Stomach (tissue), 9 donors: ENCODE results near the gene C6orf89. TPM values are rescaled to one million over a fixed set of nuclear protein-coding genes. Genes with fewer than 3 reads are reported as not detected.
"Not testable (repeated sequence)": the region's sequence is repeated elsewhere in the genome, so short reads cannot be mapped to it uniquely, and the experiment has no call there.

Experiments
- DNase-seq, 2 donors: peaks; one replicate each; pipeline versions ENCODE4 v3.0.0 to v3.0.0-alpha.2; 2013 to 2019
- H3K27ac ChIP-seq, 5 donors: fragments of 200-600 bp in 4 of 5; sonication (generic) in 4 of 5; one replicate each; pipeline ENCODE4 v1.5.1; 2013 to 2019; ENCODE audit warnings: mild to moderate bottlenecking in 1 of 5, moderate library complexity in 1 of 5
- H3K27me3 ChIP-seq, 3 donors: fragments of 200-600 bp; sonication (generic); one replicate each; pipeline ENCODE4 v1.5.1; 2017 to 2019; ENCODE audit warnings: mixed run types in 1 of 3
- H3K36me3 ChIP-seq, 4 donors: fragments of 200-600 bp; sonication (generic); 1 replicate in 3 of 4; 2 replicates in 1 of 4; pipeline ENCODE4 v1.5.1; 2016 to 2019
- H3K4me1 ChIP-seq, 4 donors: fragments of 200-600 bp; sonication (generic); one replicate each; pipeline ENCODE4 v1.5.1; 2016 to 2019
- H3K4me3 ChIP-seq, 4 donors: fragments of 200-600 bp; sonication (generic) in 3 of 4; one replicate each; pipeline ENCODE4 v1.5.1; 2016 to 2019; ENCODE audit warnings: mild to moderate bottlenecking in 1 of 4
- H3K9me3 ChIP-seq, 4 donors: fragments of 200-600 bp; sonication (generic); one replicate each; pipeline ENCODE4 v1.5.1; 2016 to 2019
- CTCF ChIP-seq, 7 experiments: fragments of 450-650 bp in 4 of 7; fragments of 200-600 bp in 3 of 7; sonication (generic) in 3 of 7; IDR thresholded peaks; one replicate each; pipeline ENCODE4 v1.5.1; 2016 to 2019; ENCODE audit warnings: antibody characterized with exemption in 7 of 7, control low read depth in 2 of 7, mild to moderate bottlenecking in 1 of 7
- EP300 ChIP-seq: sonication (generic); formaldehyde crosslinking; IDR thresholded peaks from one replicate; pipeline ENCODE4 v1.6.1; 2017; ENCODE audit warnings: antibody characterized with exemption
- POLR2A ChIP-seq, 4 donors: fragments of 450-650 bp; IDR thresholded peaks; one replicate each; pipeline ENCODE4 v1.6.1; 2016; ENCODE audit warnings: antibody characterized with exemption in 4 of 4, control low read depth in 2 of 4, mild to moderate bottlenecking in 1 of 4, moderate library complexity in 1 of 4
- POLR2AphosphoS5 ChIP-seq, 3 donors: sonication (generic); formaldehyde crosslinking; IDR thresholded peaks; one replicate each; pipeline ENCODE4 v1.6.1; 2016; ENCODE audit warnings: antibody characterized with exemption in 3 of 3
- WGBS, 5 donors: extraction: QIAGEN DNeasy Blood & Tissue Kit in 3 of 5; methylation state at CpG; one replicate each; pipeline versions ENCODE4 v1.1.5 to v1.1.7; 2013 to 2018; 5-methylcytosine and 5-hydroxymethylcytosine counted together
- intact Hi-C: fragments of 100-400 bp; cut with DNase I; formaldehyde crosslinking; loops from one replicate; pipeline ENCODE4 v1.15.1; 2023; ENCODE audit warnings: low total_unique reads
- polyA plus RNA-seq, 3 donors: library from polyadenylated mRNA; stranded (reverse); fragments of 200-250 nt; gene quantifications; one replicate each; pipeline ENCODE4 v1.2.3, GENCODE V29; 2013
- total RNA-seq, 5 donors: library from RNA; depleted of rRNA; stranded (reverse); fragments of >200 nt; gene quantifications; one replicate each; pipeline versions ENCODE4 v1.1.0 to v1.2.3, GENCODE V29; 2014 to 2016
- donor health status: healthy with polysubstance abuse.
- donor health status: Bipolar disorder and iron deficiency.
- donor health status: healthy.

The C6orf89 gene
- total and polyA plus RNA-seq, 8 donors = 7.0 to 47.2 (median 25.1) TPM

- Histone ChIP-seq H3K9me3 (no peaks in the 10 kb centered on the region), H3K36me3 (peaks cover 0 to 15% (median 9%) of the 10 kb centered on the region in 4 donors), H3K27me3 (no peaks in the 10 kb centered on the region), H3K4me3 (no peak overlapping the region), H3K27ac (no peak overlapping the region), H3K4me1 (peaks cover 12 to 54% (median 38%) of the 10 kb centered on the region in 4 donors)
- WGBS, 5 donors = 17 to 37% (median 22%) methylated on average over 6 of the region's 6 CpGs
- intact Hi-C loops = no loop called here
- no peak for DNase-seq
- no peak for TF ChIP-seq POLR2A (IDR thresholded peaks at IDR 0.05)
Measured at GRCh38 chr6:36888654-36889481, 3.1 kb downstream of the C6orf89 start.

GRCh38 chr6:36890112-36890663, 4.4 kb downstream of the C6orf89 start:
- H3K36me3 ChIP-seq = peaks cover 0 to 29% (median 20%) of the 10 kb centered on the region in 4 donors
- WGBS, 5 donors = 90 to 98% (median 97%) methylated on average over 3 of the region's 3 CpGs
- no peaks in the 10 kb centered on the region for H3K9me3 ChIP-seq
- no peak for DNase-seq
- H3K27ac ChIP-seq = no peak overlapping the region
- peaks cover 12 to 48% (median 35%) of the 10 kb centered on the region in 4 donors for H3K4me1 ChIP-seq
- H3K4me3 ChIP-seq = no peak overlapping the region
- no peak for TF ChIP-seq EP300
- no peak for TF ChIP-seq POLR2A (IDR thresholded peaks at IDR 0.05)
- no peak for TF ChIP-seq POLR2AphosphoS5 (IDR thresholded peaks at IDR 0.05)
- TF ChIP-seq CTCF (IDR thresholded peaks at IDR 0.05) = no peak
- no peaks in the 10 kb centered on the region for H3K27me3 ChIP-seq
- intact Hi-C loops = no loop called here

GRCh38 chr6:36891153-36891552, 5.4 kb downstream of the C6orf89 start:
- H3K9me3 ChIP-seq, H3K4me3 ChIP-seq, H3K27me3 ChIP-seq, H3K27ac ChIP-seq, intact Hi-C loops, DNase-seq: not testable (repeated sequence)
- peaks cover 8 to 45% (median 32%) of the 10 kb centered on the region in 4 donors for H3K4me1 ChIP-seq
- 90 to 100% (median 95%) methylated on average over 2 of the region's 2 CpGs for WGBS, 5 donors
- peaks cover 2 to 38% (median 29%) of the 10 kb centered on the region in 4 donors for H3K36me3 ChIP-seq

GRCh38 chr6:36893976-36894932, 8.5 kb downstream of the C6orf89 start:
- Histone ChIP-seq H3K4me1 (peaks cover 0 to 14% (median 5%) of the 10 kb centered on the region in 4 donors), H3K4me3 (no peak overlapping the region), H3K27me3 (no peaks in the 10 kb centered on the region), H3K9me3 (no peaks in the 10 kb centered on the region), H3K27ac (no peak overlapping the region), H3K36me3 (peaks cover 8 to 54% (median 43%) of the 10 kb centered on the region in 4 donors)
- TF ChIP-seq EP300 (no peak), POLR2AphosphoS5 (IDR thresholded peaks at IDR 0.05) (no peak), CTCF (IDR thresholded peaks at IDR 0.05) (no peak), POLR2A (IDR thresholded peaks at IDR 0.05) (no peak)
- DNase-seq = no peak
- WGBS, 5 donors = 90 to 95% (median 93%) methylated on average over 8 of the region's 8 CpGs
- intact Hi-C loops = no loop called here

GRCh38 chr6:36897609-36898008, 11.9 kb downstream of the C6orf89 start:
- Histone ChIP-seq H3K4me3 (no peak overlapping the region), H3K36me3 (peaks cover 39 to 80% (median 71%) of the 10 kb centered on the region in 4 donors), H3K27ac (no peak overlapping the region), H3K27me3 (no peaks in the 10 kb centered on the region), H3K4me1 (no peaks in the 10 kb centered on the region), H3K9me3 (no peaks in the 10 kb centered on the region)
- TF ChIP-seq EP300 = no peak
- peak in 1 of 7 experiments; percentile 14 for TF ChIP-seq CTCF (IDR thresholded peaks at IDR 0.05)
- intact Hi-C loops = no loop called here
- WGBS, 5 donors = 78 to 89% (median 81%) methylated on average over 6 of the region's 6 CpGs
- peak in 1 of 2 donors; percentile 44 for DNase-seq
